HEK293T (cell line): ENCODE measurements around the gene LRRTM4.

Experiments used
- BHLHE40 ChIP-seq: fragments of 450-650 bp; IDR thresholded peaks from 2 replicates; pipeline ENCODE4 v1.6.1; 2016; ENCODE audit warnings: mild to moderate bottlenecking, moderate library complexity, borderline replicate concordance
- FOXM1 ChIP-seq: fragments of 450-650 bp; IDR thresholded peaks from 2 replicates; pipeline ENCODE4 v1.6.1; 2017; ENCODE audit warnings: mild to moderate bottlenecking, borderline replicate concordance
- SP1 ChIP-seq: fragments of 450-650 bp; IDR thresholded peaks from 2 replicates; pipeline ENCODE4 v1.6.1; 2017
- TARDBP ChIP-seq: fragments of 450-650 bp; IDR thresholded peaks from 2 replicates; pipeline ENCODE4 v1.6.1; 2016
- TF ChIP-seq, protein P1 (sequence below): fragments of 450-650 bp; IDR thresholded peaks from 2 replicates; pipeline ENCODE4 v1.6.1; 2016

DNA sequence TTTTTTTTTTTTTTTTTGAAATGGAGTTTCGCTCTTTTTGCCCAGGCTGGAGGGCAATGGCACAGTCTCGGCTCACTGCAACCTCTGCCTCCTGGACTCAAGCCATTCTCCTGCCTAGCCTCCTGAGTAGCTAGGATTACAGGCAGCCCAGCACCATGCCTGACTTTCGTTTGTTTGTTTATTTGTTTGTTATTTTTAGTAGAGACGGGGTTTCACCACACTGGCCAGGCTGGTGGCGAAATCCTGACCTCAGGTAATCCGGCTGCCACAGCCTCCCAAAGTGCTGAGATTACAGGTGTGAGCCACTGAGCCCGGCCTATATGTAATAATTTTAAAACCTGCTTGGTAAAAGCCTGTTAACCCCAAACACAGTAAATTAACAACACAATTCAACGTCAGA, 435.7 kb downstream of the LRRTM4 start:
- TF ChIP-seq TARDBP (no peak), SP1 (no peak), BHLHE40 (no peak), FOXM1 (no peak)
- TF ChIP-seq, protein P1, sequence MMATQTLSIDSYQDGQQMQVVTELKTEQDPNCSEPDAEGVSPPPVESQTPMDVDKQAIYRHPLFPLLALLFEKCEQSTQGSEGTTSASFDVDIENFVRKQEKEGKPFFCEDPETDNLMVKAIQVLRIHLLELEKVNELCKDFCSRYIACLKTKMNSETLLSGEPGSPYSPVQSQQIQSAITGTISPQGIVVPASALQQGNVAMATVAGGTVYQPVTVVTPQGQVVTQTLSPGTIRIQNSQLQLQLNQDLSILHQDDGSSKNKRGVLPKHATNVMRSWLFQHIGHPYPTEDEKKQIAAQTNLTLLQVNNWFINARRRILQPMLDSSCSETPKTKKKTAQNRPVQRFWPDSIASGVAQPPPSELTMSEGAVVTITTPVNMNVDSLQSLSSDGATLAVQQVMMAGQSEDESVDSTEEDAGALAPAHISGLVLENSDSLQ: no peak
